ENCODE measurements around the gene MVB12B.

The MVB12B gene

GRCh38 chr9:126303488-126303887, 23.1 kb upstream of the MVB12B start:
- no peak for DNase-seq

- no peak for DNase-seq
These were observed 22.2 kb upstream of the MVB12B start for GRCh38 chr9:126304207-126304970.

- DNase-seq, result no peak
These were observed 21.7 kb upstream of the MVB12B start for GRCh38 chr9:126304971-126305320.

GRCh38 chr9:126306071-126306647, 20.5 kb upstream of the MVB12B start:
- DNase-seq, result no peak

DNA sequence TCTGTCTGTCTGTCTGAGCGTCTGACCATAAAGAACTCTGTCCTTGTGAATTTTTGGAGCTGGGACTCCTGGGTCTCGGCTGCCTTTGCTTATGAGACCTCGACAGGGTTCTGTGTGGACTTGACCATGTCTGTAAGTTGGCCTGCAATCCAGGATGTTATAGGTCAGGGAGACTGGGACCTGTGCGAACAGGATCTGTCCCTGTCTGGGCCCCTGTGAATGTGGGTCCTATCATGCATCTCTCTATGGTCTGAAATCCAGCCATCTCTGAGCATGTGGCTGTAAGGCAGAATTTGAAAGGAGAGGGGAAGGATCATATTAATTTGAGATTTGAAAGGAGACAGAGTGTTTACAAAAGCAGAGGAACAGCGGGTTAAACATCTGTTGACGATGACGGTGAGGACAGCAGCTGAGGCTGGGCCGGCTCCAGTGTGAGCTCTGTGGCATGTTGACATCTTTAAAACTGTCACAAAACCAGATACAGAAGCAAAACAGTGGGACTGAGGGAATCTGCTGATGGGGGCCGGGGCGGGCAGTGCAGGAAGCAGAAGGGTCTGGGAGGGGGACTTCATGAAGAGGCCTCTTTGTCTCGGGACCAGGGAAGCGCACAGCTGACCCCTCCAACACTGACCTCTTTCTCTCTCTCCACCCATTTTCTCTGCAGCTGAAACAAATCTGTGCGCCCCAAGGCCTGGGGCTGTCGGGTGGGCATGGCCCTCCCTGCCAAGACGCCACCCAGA, 19.1 kb upstream of the MVB12B start:
- no peak for DNase-seq

- no peak for DNase-seq
These were observed 17.0 kb upstream of the MVB12B start for GRCh38 chr9:126309427-126310189.

DNA sequence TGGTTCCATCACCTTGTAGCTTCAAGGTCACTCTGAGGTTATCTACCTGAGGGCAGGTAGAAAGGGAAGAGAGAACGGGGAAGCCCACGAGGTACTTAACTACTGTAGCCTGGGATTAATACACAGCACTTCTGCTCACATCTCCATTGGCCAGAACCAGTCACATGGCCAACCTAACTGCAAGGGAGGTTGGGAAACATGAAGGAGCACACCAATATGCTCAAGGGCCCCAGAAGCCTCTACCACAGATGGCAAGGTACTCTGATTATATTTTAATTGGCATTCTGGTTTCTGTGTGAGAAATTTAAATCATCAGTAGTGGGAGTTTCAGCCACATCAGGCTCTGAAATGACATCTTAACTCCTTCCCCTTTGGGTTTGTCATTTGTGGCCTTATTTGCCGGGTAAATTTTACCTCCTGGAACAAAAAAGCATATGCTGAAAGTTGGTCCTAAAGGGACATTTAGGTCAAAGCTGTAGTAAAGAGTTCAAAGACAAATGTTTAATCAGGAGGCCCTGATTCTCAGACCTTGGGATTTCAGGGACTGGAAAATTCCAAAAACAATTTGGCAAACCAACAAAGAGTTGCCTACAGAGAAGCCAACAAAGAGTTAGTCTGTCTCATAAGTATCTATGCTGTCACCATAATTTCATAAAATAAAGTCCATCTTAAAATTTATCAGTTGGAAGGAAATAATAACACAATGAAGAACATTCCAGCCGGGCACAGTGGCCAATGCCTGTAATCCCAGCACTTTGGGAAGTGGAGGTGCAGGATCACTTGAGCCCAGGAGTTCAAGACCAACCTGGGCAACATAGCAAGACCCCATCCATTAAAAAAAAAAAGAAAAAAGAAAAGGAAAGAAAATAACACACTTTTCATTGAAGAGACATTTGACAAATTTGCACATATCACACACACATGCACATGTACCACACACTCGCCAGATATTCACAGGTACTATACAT, 13.8 kb upstream of the MVB12B start:
- no peak for DNase-seq

DNA sequence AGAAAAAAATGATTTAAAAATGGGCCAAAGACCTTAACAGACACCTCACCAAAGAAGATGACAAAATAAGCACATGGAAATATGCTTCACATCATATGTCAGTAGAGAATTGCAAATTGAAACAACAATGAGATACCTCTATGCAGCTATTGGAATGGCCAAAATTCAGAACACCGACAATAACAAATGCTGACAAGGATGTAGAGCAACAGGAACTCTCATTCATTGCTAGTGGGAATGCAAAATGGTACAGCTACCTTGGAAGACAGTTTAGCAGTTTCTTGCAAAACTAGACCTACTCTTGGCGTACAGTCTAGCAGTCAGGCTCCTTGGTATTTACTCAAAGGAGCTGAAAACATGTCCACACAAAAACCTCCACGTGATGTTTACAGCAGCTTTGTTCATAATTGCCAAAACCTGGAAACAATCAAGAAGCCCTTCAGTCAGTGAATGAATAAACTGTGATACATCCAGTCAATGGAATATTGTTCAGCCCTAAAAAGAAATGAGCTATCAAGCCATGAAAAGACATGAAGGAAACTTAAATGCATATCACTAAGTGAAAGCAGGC, 10.5 kb upstream of the MVB12B start:
- no peak for DNase-seq

GRCh38 chr9:126317513-126317912, 9.1 kb upstream of the MVB12B start:
- DNase-seq, result peak; percentile 23 to 31

DNA sequence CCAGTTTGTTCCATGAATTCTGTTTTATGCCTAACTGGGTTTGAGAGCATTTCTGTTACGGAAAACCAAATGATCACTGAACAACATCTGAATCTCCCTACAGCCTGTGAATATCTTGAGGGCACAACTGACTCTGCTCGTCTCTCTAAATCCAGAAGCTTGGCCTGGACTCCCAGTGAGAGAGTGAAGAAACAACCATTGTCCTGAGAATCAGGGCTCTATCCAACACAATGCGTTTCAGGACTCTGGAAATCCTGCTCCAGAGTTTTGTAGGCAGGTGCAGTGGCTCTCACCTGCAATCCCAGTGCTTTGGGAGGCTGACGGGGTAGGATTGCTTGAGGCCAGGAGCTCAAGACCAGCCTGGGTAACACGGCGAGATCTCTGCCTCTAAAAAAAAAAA, 7.8 kb upstream of the MVB12B start:
- DNase-seq, result no peak

- no peak for DNase-seq
These were observed 7.0 kb upstream of the MVB12B start for GRCh38 chr9:126319671-126320070.

- no peak for DNase-seq
These were observed 6.3 kb upstream of the MVB12B start for GRCh38 chr9:126320158-126320922.

GRCh38 chr9:126321742-126322141, 4.9 kb upstream of the MVB12B start:
- DNase-seq, result no peak

DNA sequence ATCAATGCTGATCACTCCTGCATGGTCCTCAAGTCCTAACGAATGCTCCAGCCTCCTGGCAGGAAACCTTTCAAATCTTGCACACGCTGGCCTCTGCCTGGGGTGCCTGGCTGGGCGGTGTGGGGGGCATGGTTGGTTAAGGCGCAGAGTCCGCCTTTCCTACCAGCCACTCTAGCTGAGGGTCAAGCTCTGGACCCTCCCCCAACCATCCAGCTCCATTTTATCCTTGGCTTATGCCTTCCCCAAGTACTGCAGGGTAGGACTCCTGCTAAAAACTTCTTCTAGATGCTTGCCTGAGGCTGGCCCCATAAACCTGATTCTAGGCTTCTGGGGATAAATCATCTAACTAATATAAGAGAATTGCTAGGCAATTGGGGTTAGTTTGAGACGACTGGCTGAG, 808 bp upstream of the MVB12B start:
- no peak for DNase-seq

DNA sequence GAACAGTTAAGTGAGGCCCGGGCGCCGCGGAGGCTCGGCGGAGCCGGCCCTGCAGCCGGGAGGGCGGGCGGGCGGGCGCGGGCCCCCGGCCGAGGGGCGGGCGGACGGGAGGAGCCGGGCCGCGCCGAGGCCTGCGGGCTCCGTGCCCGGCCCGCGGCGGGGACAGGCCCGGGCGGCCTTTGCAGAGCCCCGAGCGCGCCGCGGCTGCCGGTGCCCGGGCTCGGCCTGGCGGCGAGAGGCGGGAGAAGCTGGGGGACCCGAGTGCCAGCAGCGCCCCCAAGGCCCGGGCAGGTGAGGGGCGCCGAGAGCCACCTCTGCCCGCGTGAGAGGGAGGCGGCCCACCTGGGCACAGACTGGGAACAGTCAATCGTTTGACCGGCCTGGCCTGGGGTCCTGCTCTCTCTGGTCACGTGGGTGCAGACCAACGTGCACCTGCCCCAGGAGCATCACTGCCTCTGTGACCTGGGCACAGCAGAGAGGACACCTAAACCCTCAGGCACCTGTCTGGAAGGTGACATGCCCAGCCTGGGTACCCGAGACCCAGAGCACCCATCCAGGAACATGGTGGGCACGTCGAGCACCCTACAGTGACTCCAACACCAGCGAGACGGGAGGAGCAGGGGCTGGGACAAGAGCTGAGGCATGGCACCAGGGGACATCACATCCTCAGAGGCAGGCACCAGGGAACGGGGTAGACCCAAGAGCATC, 531 bp downstream of the MVB12B start:
- peak in 1 of 2 experiments; percentile 10 for DNase-seq

DNA sequence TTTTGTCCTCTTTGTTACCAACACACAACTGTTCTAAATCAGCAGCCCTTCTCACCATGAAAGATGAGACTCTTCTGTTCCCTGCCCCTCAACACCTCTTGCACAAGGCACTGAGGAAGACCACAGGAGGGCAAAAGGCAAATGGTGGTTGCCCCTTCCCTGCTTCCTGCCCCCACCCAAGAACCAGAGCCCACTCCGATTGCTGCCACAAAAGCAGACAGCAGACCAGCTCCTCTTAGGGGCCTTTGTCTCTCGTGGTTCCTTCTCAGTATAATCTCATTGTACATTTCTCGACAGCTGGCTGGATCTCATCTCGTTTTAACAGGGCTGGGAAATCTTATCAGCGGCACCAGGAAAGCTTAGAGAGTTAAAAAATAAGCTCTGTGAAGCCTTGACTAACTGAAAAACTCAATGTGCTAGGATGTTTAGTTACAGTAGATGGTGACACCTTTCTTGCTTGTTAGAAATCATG, 1.1 kb downstream of the MVB12B start:
- no peak for DNase-seq

- no peak for DNase-seq
These were observed 1.8 kb downstream of the MVB12B start for GRCh38 chr9:126328407-126328806.

DNA sequence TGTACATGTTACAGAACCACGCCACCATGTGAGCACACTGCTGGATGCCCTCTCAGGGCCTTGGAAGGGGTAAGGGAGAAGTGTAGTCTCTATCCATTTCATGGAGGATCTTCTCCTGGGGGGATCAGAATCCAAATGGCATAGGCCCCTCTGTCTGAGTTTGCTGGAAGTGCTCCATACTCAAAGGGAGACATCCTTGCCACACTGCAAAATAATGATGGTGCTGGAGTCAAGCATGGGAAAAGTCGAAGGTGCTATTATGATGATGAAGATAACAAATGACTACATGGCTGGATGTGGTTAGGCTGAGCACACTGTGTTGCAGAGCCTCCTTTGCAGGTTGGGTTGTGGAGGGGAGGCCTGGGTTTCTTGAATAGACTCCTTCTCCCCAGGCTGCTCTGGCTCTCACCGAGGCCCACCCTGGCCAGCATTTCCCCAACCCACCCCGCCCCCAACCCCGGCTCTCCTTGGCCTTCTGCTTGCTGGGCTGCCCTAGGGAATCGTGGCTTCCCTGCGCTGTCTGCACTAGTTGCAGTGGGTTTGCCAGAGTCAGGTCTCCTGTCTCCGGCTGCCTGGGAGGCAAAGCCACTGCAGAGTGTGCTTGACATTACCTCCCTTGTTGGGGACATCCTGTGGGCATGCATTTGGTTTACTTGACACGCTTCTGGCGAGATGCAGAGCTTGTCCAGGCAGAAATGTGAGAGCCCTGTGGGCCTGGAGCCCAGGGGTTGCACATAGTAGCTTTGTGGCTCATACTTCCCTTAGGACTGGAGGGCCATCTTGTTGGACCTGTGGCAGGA, 3.0 kb downstream of the MVB12B start:
- DNase-seq, result no peak

DNA sequence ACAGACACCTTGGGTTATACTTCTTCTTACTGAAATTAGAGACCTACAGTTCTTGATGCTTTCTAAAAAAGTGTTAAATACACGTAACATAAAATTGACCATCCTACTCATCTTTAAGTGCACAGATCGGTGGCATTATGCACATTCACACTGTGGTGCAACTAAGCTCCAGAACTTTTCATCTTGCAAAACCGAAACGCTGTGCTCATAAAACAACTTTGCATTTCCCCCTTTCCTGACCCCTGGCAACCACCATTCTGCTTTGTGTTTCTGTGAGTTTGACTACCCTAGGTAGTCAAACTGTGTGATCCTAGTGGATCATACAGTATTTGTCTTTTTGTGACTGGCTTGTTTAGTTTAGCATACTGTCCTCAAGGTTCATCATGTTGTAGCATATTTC, 3.9 kb downstream of the MVB12B start:
- no peak for DNase-seq
